GM12891 (cell line): Measurements from ENCODE around the gene SMC6.

Experiments used
- PAX5 ChIP-seq: IDR thresholded peaks from 2 replicates; pipeline ENCODE4 v1.6.1; 2011; ENCODE audit warnings: low read length, moderate library complexity, mild to moderate bottlenecking; ENCODE audit not compliant: insufficient read depth, severe bottlenecking
- POLR2A ChIP-seq: IDR thresholded peaks from 2 replicates; pipeline ENCODE4 v1.6.1; 2011; ENCODE audit warnings: low read depth, low read length, control low read depth
- POLR2AphosphoS5 ChIP-seq: IDR thresholded peaks from 2 replicates; pipeline ENCODE4 v1.6.1; 2011; ENCODE audit warnings: low read depth, low read length, control low read depth
- SPI1 ChIP-seq: IDR thresholded peaks from 2 replicates; pipeline ENCODE4 v1.6.1; 2011; ENCODE audit warnings: low read depth, low read length, control low read depth
- TAF1 ChIP-seq: IDR thresholded peaks from 2 replicates; pipeline ENCODE4 v1.6.1; 2011; ENCODE audit warnings: low read depth, low read length, control low read depth

GRCh38 chr2:17643031-17643615 is 110.5 kb downstream of the SMC6 start:
- TF ChIP-seq PAX5 (no peak), TAF1 (no peak), POLR2A (no peak), POLR2AphosphoS5 (no peak), SPI1 (no peak)
